Gastrocnemius medialis (tissue), 4 donors: Measurements from ENCODE around the gene SGK1.

Experiments used
- CTCF ChIP-seq, 5 experiments: fragments of 450-650 bp in 3 of 5; fragments of 200-600 bp in 2 of 5; sonication (generic) in 2 of 5; IDR thresholded peaks in 4 of 5; conservative IDR thresholded peaks in 1 of 5; 1 replicate in 4 of 5; 2 replicates in 1 of 5; pipeline ENCODE4 v1.5.1; 2016 to 2019; ENCODE audit warnings: antibody characterized with exemption in 5 of 5, mild to moderate bottlenecking in 3 of 5, moderate library complexity in 3 of 5
- POLR2A ChIP-seq, 2 donors: fragments of 450-650 bp; IDR thresholded peaks; one replicate each; pipeline ENCODE4 v1.6.1; 2017; ENCODE audit warnings: antibody characterized with exemption in 2 of 2, mild to moderate bottlenecking in 2 of 2, moderate library complexity in 2 of 2

GRCh38 chr6:134314006-134314821, 3.7 kb downstream of the SGK1 start:
- TF ChIP-seq CTCF (IDR thresholded peaks at IDR 0.05 in 4 of 5, conservative IDR thresholded peaks at IDR 0.05 in 1 of 5): no peak
- TF ChIP-seq POLR2A (IDR thresholded peaks at IDR 0.05): no peak
